GM19351 (cell line): ENCODE results near the gene TMEM238.

Experiments
- ATAC-seq: cut with Tn5 transposase; IDR thresholded peaks from one replicate; pipeline ENCODE4 v1.9.1; 2021; ENCODE audit warnings: mild to moderate bottlenecking, moderate library complexity; ENCODE audit not compliant: unreplicated experiment

TMEM238 gene

GRCh38 chr19:55382013-55382412 lies 2.1 kb downstream of the TMEM238 start:
- no peak for ATAC-seq

DNA sequence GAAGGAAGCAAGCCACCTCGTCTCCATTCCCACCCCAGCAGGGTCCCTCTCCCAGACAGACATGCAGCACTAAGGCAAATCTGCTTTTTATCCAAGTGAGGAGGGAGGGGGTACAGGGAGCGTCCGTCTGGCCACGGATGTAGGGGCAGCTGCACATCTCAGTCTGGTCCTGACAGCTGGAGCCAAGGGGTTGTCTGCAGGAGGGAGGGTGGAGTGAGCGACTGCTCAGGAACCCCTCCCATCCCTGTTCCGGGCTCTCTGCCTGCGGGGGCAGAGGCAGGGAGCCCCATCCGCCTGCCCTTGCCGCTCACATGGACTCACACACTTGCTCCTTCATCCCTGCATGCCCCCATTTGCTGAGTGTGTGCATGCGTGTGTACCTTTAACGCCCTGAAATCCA lies 4.9 kb downstream of the TMEM238 start:
- ATAC-seq, result no peak

- ATAC-seq, result no peak
Observed at GRCh38 chr19:55377356-55378131, 6.5 kb downstream of the TMEM238 start.

DNA sequence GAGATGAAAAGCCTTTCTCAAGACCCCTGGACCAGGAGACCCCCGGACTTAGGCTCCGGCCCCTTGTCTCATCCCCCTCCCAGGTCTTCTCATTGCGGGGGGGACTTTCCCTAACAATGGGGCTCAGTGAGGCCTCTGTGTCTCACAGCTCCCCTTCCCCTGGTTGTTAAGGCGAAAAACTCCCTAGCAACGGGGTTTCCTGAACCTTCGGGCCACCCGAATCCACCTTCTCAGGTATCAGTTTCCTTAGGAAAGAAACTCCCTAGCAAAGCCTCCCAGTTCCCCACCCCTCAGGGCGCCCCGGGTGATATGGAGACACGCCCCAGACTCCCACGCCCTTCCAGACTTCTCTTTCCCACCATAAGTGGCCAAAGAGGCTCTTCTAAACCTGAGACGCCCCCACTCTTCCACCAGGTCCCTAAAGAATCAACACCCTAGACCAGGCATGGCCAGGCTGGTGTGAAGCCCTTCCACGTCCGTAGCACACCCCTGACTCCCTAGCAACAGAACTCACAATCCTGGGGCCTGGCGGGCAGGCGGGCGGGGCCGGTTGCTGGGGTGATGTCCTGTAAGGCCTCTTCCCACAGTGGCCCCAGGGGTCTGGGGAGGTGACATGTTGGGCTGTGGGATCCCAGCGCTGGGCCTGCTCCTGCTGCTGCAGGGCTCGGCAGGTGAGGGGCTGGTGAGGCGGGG lies 7.7 kb downstream of the TMEM238 start, which contains the start of gene TMEM190:
Gene TMEM190, plus strand, starts transcription at position 586 of the 693 bp plus-strand sequence. Its CDS starts 28 bp downstream, at position 614.
- ATAC-seq, result no peak

GRCh38 chr19:55373993-55374757 lies 9.9 kb downstream of the TMEM238 start:
- no peak for ATAC-seq

- ATAC-seq, result no peak
Observed at GRCh38 chr19:55373306-55373992, 10.6 kb downstream of the TMEM238 start.

GRCh38 chr19:55372316-55373081 lies 11.6 kb downstream of the TMEM238 start:
- ATAC-seq, result no peak

DNA sequence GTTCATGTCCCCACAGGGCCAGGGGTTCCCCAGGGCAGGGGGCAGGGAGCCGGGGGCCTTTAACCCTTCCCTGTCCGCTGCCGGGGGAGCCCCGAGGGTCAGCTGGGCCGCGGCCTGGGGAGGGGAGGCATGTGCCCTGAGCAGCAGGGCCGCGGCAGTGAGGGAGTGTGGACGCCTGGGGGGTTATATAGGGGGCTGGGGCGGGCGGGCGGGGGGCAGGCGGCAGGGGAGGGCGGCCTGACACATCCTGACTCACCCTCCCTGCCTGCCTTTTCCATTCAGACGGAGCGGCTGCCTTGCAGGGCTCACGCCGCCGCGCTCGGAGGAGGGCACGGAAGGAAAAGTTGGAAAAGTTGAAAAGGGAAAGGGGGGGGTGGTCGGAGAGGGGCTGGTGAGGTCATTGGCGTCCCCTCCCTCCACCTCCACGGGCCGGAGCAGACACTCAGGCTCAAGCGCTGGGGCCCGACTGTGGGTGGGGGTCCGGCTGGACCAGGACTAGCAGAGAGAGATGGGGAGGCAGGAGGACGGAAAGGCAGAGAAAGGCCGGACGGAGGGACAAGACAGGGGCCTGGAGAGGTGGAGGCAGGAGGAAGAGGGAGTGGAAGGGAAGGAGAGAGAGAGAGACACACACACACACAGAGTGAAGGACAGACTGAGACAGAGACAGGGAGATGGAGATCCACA lies 13.6 kb downstream of the TMEM238 start, which contains the start of gene IL11:
Gene IL11, minus strand, starts transcription at position 159 of the 684 bp plus-strand sequence. Its CDS starts 153 bp downstream, at position 6.
- no peak for ATAC-seq

- ATAC-seq, result no peak
Observed at GRCh38 chr19:55369653-55370304, 14.3 kb downstream of the TMEM238 start.

DNA sequence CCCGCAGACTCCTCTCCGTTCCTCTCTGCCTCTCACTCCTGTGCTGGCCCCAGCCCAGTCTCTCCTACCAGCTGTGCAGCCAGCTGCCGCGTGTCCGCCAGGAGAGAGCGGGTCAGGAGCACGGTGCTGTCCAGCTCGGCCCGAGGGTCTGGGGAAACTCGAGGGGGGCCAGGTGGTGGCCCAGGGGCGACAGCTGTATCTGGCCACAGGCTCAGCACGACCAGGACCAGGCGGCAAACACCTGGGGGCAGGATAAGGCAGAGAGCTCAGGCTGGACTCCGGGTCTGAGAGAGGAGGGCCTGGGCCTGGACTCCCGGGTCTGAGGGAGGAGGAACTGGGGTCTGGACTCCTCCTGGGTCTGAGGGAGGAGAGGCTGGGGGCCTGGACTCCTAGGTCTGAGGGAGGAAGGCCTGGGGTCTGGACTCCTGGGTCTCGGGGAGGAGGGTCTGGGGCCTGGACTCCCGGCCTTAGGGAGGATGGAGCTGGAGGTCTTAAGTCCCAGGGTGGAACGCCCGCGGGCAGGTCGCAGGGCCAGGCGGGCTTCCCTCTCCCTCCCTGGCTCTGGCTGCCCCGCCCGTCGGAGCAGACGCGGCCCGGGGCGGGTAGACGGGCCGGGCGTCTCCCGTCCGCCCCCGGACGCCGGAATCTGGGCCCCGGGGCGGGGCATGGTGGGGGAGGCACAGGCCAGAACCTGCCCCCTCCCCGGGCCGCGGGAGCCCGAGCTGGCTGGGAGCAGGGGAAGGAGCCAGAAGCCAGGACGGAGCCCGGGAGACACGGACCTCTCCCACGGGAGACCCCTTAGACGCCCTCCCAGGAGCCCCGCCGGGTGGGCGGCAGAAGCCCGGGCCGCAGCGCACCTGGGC lies 15.2 kb downstream of the TMEM238 start:
- no peak for ATAC-seq

- ATAC-seq, result no peak
Observed at GRCh38 chr19:55368106-55368505, 16.0 kb downstream of the TMEM238 start.

DNA sequence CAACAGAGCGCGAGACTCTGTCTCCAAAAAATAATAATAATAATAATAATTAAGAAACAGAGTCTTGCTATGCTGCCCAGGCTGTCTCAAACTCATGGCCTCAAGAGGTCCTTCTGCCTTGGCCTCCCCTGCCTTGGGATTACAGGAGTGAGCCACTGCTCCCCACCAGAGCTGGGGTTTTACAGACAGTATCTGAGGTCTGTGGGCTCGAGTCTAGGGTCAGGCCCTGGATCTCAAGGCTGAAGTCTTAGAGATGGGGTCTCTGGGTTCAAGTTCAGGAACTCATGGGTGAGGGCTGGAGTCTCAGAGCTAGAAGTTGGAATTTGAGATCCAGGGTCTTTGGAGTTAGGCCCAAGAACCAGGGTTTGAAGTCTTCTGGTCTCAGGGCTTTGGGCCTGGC lies 17.3 kb downstream of the TMEM238 start:
- no peak for ATAC-seq

DNA sequence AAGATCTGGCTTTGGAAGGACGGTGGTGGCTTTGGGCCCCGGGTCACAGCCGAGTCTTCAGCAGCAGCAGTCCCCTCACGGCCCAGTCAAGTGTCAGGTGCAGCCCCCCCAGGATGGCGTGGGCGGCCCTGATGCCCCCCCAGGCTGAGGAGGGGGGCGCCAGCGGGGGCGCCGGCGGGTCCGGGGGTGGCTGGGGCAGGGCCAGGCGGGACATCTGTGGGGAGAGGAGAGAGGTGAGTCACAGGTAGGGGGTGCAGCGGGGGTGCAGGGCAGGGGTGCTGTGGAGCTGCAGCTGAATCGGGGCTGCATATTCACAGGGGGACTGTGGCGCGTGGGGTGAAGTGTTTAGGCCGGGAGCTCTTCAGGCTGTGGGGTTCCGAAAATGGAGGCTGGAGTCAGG lies 18.1 kb downstream of the TMEM238 start:
- no peak for ATAC-seq

GRCh38 chr19:55365245-55365644 lies 18.8 kb downstream of the TMEM238 start:
- no peak for ATAC-seq

DNA sequence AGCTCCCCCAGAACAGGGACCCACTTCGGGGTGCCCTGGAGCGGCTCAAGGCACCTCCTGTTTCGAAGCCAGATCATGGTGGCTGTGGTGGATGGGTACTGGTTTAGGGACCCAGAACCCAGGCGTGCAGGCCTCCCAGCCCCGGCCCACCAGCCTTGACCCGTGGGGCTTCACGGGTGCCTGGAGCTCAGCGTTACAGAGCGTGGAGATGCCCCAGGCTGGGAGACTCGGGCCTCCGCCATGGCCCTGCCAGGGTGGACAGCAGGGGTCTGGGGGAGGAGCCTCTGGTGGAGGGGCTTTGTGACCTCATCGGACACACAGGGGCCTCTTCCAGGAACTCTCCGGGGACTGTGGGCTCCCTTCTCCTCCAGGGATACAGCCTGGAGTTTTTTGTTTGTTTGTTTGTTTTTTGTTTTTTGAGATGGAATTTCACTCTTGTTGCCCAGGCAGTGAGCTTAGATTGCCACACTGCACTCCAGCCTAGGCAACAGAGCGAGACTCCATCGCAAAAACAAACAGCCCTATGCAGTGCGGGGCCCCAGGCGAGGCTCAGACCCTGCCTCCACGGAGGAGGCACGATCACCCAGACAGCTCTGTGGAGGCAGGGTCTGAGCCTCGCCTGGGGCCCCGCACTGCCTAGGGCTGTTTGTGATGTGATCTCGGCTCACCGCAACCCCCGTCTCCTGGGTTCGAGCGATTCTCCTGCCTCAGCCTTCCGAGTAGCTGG lies 20.9 kb downstream of the TMEM238 start, which contains the start of gene GARIN5B:
Gene GARIN5B, minus strand, starts transcription at position 271 of the 727 bp plus-strand sequence. Its CDS starts 194 bp downstream, at position 77.
- no peak for ATAC-seq

GRCh38 chr19:55362174-55362989 lies 21.7 kb downstream of the TMEM238 start:
- no peak for ATAC-seq
